Aorta (tissue), 5 donors: ENCODE measurements around the gene C16orf95. TPM values are rescaled to one million over a fixed set of nuclear protein-coding genes. Genes with fewer than 3 reads are reported as not detected.

ENCODE experiments used
- ATAC-seq: fragments of 200-7000 bp; cut with Tn5 transposase; one replicate; pipeline ENCODE4 v1.9.1; 2022; ENCODE audit warnings: moderate library complexity; ENCODE audit not compliant: low FRiP score
- DNase-seq, 2 donors: peaks; one replicate each; pipeline ENCODE4 v3.0.0-alpha.2; 2020
- H3K27ac ChIP-seq, 2 donors: one replicate each; pipeline ENCODE4 v1.5.1; 2013; ENCODE audit warnings: low read length in 2 of 2, mild to moderate bottlenecking in 2 of 2, moderate library complexity in 2 of 2, control low read depth in 1 of 2, inconsistent platforms in 1 of 2, low read depth in 1 of 2
- H3K27me3 ChIP-seq, 2 donors: one replicate each; pipeline ENCODE4 v1.6.1; 2013; ENCODE audit warnings: control low read depth in 1 of 2, low read length in 1 of 2, mild to moderate bottlenecking in 1 of 2, moderate library complexity in 1 of 2; ENCODE audit not compliant: insufficient read depth in 2 of 2, control insufficient read depth in 1 of 2
- H3K36me3 ChIP-seq, 2 donors: one replicate each; pipeline ENCODE4 v1.6.1; 2013; ENCODE audit warnings: control low read depth in 1 of 2, low read length in 1 of 2, mild to moderate bottlenecking in 1 of 2; ENCODE audit not compliant: insufficient read depth in 2 of 2, control insufficient read depth in 1 of 2
- H3K4me1 ChIP-seq, 2 donors: one replicate each; pipeline ENCODE4 v1.6.1; 2013; ENCODE audit warnings: low read length in 2 of 2, control low read depth in 1 of 2, mild to moderate bottlenecking in 1 of 2, moderate library complexity in 1 of 2; ENCODE audit not compliant: insufficient read depth in 2 of 2, control insufficient read depth in 1 of 2
- H3K4me3 ChIP-seq, 2 donors: one replicate each; pipeline ENCODE4 v1.5.1; 2013; ENCODE audit warnings: low read length in 2 of 2, control low read depth in 1 of 2, mild to moderate bottlenecking in 1 of 2
- H3K9me3 ChIP-seq: one replicate; pipeline ENCODE4 v1.6.1; 2013; ENCODE audit warnings: mild to moderate bottlenecking, low read length; ENCODE audit not compliant: control insufficient read depth
- WGBS, 2 donors: extraction: QIAGEN DNeasy Blood & Tissue Kit; methylation state at CpG; one replicate each; pipeline ENCODE4 v1.1.7; 2013; 5-methylcytosine and 5-hydroxymethylcytosine counted together
- intact Hi-C, 2 donors: fragments of 100-400 bp; cut with DNase I; formaldehyde crosslinking; loops; one replicate each; pipeline versions ENCODE4 v1.14.2 to v1.15.0; 2022
- polyA plus RNA-seq, 2 donors: library from polyadenylated mRNA; stranded (reverse); fragments of 200-250 nt; gene quantifications; one replicate each; pipeline ENCODE4 v1.2.3, GENCODE V29; 2013
- total RNA-seq, 2 donors: library from RNA; stranded (reverse); fragmentation: NEBNext Ultra II Directional; extraction: Animal tissue kit (Norgen Biotek cat#: 25700); gene quantifications; one replicate each; pipeline ENCODE4 v1.2.1, GENCODE V29; 2021
- donor health status: healthy with polysubstance abuse.
- donor health status: Bipolar disorder and iron deficiency.
- donor health status: DM: no; HTN: no; CAD: no.
- donor health status: DM: no; HTN: no; CAD: no.
- donor health status: DM: yes; HTN: yes; CAD: no.

Gene C16orf95
- total and polyA plus RNA-seq, 4 donors = 2.2 to 6.6 (median 4.2) TPM

DNA sequence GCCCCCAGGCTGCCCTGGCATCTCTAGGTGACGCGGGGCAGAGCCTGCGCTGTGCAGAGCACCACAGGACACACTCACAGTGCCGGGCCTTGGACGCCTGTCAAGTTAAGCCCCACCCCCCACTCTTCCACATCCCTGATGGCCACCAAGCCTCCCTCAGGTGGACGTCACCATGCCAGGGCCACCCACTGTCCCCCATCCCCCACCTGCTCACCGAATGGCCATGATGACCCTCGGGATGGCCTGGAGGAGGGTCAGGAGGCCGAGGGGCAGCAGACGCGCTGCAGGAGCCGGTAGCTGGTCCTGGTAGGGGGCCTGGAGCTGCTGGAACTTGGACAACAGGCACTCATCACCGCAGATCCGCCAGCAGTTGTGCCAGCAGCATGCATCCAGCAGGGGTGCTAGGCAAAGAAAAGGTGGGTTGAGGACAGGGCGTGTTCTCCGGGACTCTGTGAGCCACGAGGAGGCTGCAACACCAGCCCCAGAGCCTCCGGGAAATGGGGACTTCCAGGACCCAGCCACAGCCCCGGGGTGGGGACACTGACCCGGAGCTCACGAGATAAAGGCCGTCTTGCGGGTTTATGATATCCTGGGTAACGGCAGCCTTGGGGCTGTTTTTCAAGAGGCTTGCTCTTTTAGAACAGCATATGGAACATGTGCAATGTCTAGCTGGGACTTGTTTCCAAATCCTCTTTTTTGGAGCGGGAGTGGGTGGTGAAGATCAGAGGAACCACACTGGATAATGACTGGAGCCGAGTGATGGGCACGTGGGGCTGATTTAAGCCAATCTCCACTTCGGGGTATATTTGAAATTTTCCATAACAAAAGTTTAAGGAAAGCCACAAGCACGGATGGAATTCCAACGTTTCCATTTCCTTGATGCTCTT lies 11.4 kb downstream of the C16orf95 start:
- H3K27me3 ChIP-seq = no peaks in the 10 kb centered on the region
- no peak overlapping the region for H3K27ac ChIP-seq
- H3K4me3 ChIP-seq = no peak overlapping the region
- no peaks in the 10 kb centered on the region for H3K4me1 ChIP-seq
- no peaks in the 10 kb centered on the region for H3K36me3 ChIP-seq
- no peaks in the 10 kb centered on the region for H3K9me3 ChIP-seq
- intact Hi-C loops = no loop called here
- DNase-seq (no peak), ATAC-seq (peak; percentile 46)
- whole genome bisulfite sequencing, 2 donors = 63 to 72% methylated on average over 30 of the region's 30 CpGs

GRCh38 chr16:87304951-87305350 lies 12.2 kb downstream of the C16orf95 start:
- Histone ChIP-seq H3K27ac (no peak overlapping the region), H3K27me3 (no peaks in the 10 kb centered on the region), H3K9me3 (no peaks in the 10 kb centered on the region), H3K4me3 (no peak overlapping the region), H3K4me1 (no peaks in the 10 kb centered on the region), H3K36me3 (no peaks in the 10 kb centered on the region)
- intact Hi-C loops = no loop called here
- 85 to 87% methylated on average over 10 of the region's 10 CpGs for WGBS, 2 donors
- no peak for DNase-seq
- ATAC-seq = no peak

- no peak overlapping the region for H3K27ac ChIP-seq
- H3K27me3 ChIP-seq = no peaks in the 10 kb centered on the region
- H3K4me3 ChIP-seq = no peak overlapping the region
- no peak for ATAC-seq
- DNase-seq = no peak
- 93 to 97% methylated on average over 4 of the region's 4 CpGs for WGBS, 2 donors
- H3K36me3 ChIP-seq = no peaks in the 10 kb centered on the region
- no peaks in the 10 kb centered on the region for H3K9me3 ChIP-seq
- intact Hi-C loops = no loop called here
- H3K4me1 ChIP-seq = no peaks in the 10 kb centered on the region
Measured at GRCh38 chr16:87303962-87304521, 13.2 kb downstream of the C16orf95 start.

GRCh38 chr16:87303431-87303930 lies 13.7 kb downstream of the C16orf95 start:
- whole genome bisulfite sequencing, 2 donors = 83% methylated on average over 7 of the region's 7 CpGs
- H3K9me3 ChIP-seq = no peaks in the 10 kb centered on the region
- intact Hi-C loops = no loop called here
- H3K4me1 ChIP-seq = no peaks in the 10 kb centered on the region
- no peak for ATAC-seq
- H3K4me3 ChIP-seq = no peak overlapping the region
- H3K36me3 ChIP-seq = no peaks in the 10 kb centered on the region
- DNase-seq = no peak
- H3K27me3 ChIP-seq = no peaks in the 10 kb centered on the region
- no peak overlapping the region for H3K27ac ChIP-seq

GRCh38 chr16:87298857-87299465 lies 18.2 kb downstream of the C16orf95 start:
- WGBS, 2 donors = 89% methylated on average over 13 of the region's 13 CpGs
- Histone ChIP-seq H3K9me3 (no peaks in the 10 kb centered on the region), H3K27me3 (no peaks in the 10 kb centered on the region), H3K4me3 (no peak overlapping the region), H3K36me3 (no peaks in the 10 kb centered on the region), H3K4me1 (no peaks in the 10 kb centered on the region), H3K27ac (no peak overlapping the region)
- intact Hi-C loops = loop anchor here in 1 of 2 donors (5.0 kb wide), 1 partner anchor 737 kb away; no protein-coding TSS in a partner anchor
- ATAC-seq = no peak
- DNase-seq = no peak

GRCh38 chr16:87297918-87298631 lies 19.1 kb downstream of the C16orf95 start:
- H3K36me3 ChIP-seq = no peaks in the 10 kb centered on the region
- H3K27ac ChIP-seq = no peak overlapping the region
- ATAC-seq (peak; percentile 57), DNase-seq (no peak)
- 42 to 43% methylated on average over 15 of the region's 15 CpGs for WGBS, 2 donors
- intact Hi-C loops = loop anchor here (2.0 to 5.0 kb wide), 2 partner anchors 735 to 736 kb away; no protein-coding TSS in a partner anchor
- no peaks in the 10 kb centered on the region for H3K27me3 ChIP-seq
- H3K4me3 ChIP-seq = no peak overlapping the region
- H3K4me1 ChIP-seq = no peaks in the 10 kb centered on the region
- no peaks in the 10 kb centered on the region for H3K9me3 ChIP-seq

GRCh38 chr16:87297407-87297806 lies 19.8 kb downstream of the C16orf95 start:
- Histone ChIP-seq H3K9me3 (no peaks in the 10 kb centered on the region), H3K36me3 (no peaks in the 10 kb centered on the region), H3K4me3 (no peak overlapping the region), H3K27ac (no peak overlapping the region), H3K27me3 (no peaks in the 10 kb centered on the region), H3K4me1 (no peaks in the 10 kb centered on the region)
- intact Hi-C loops = loop anchor here (2.0 to 5.0 kb wide), 2 partner anchors 735 kb away; no protein-coding TSS in a partner anchor
- DNase-seq = no peak
- ATAC-seq = no peak
- WGBS, 2 donors = 88 to 91% methylated on average over 5 of the region's 5 CpGs
